NB4 (cell line): ENCODE results near the gene BCL6.

Experiments
- CTCF ChIP-seq: IDR thresholded peaks from one replicate; pipeline ENCODE4 v1.5.1; 2012; ENCODE audit warnings: low read depth, low read length
- POLR2A ChIP-seq: IDR thresholded peaks from 2 replicates; pipeline ENCODE4 v1.6.1; 2011; ENCODE audit warnings: mild to moderate bottlenecking; ENCODE audit not compliant: insufficient read length; ENCODE audit errors: extremely low read depth

- TF ChIP-seq CTCF, result no peak
- TF ChIP-seq POLR2A, result no peak
Observed at GRCh38 chr3:187773233-187774184, 28.2 kb upstream of the BCL6 start.
